IMR-90 (cell line): ENCODE data around the gene IDI2. TPM values are rescaled to one million over a fixed set of nuclear protein-coding genes. Genes with fewer than 3 reads are reported as not detected.

Source experiments
- ATAC-seq: fragments of 200-7000 bp; cut with Tn5 transposase; 2 replicates; pipeline ENCODE4 v1.9.1; 2020; ENCODE audit warnings: low read depth, mild to moderate bottlenecking, moderate library complexity
- BruUV-seq: library from RNA; stranded (reverse); fragments of 400-500 nt; replicated peaks from 2 replicates; lab custom pipeline; 2021; lab: Mats Ljungman, UMichigan
- CTCF ChIA-PET: fragments of 300-600 bp; formaldehyde crosslinking; extraction: SDS; loops from one replicate; lab custom pipeline; 2021; ENCODE audit warnings: antibody characterized with exemption; lab: Yijun Ruan, JAX
- POLR2A ChIA-PET: fragments of 300-600 bp; sonication (Branson Sonifier 250); formaldehyde crosslinking; loops from one replicate; lab custom pipeline; 2022; ENCODE audit warnings: antibody characterized with exemption; ENCODE audit not compliant: unreplicated experiment; lab: Charles Lee
- DNase-seq: peaks from one replicate; pipeline ENCODE4 v3.0.0; 2013
- H2AFZ ChIP-seq: replicated peaks from 2 replicates; pipeline ENCODE3; 2013; ENCODE audit warnings: low read length, mild to moderate bottlenecking; ENCODE audit not compliant: poor library complexity
- H2AK5ac ChIP-seq: 2 replicates; pipeline ENCODE4 v1.6.1; 2013; ENCODE audit warnings: low read depth, low read length, inconsistent platforms
- H2AK9ac ChIP-seq: replicated peaks from 2 replicates; pipeline ENCODE3; 2013; ENCODE audit warnings: mild to moderate bottlenecking, low read depth, low read length, moderate library complexity; ENCODE audit not compliant: poor library complexity
- H2BK120ac ChIP-seq: 2 replicates; pipeline ENCODE4 v1.6.1; 2013; ENCODE audit warnings: low read depth, low read length, inconsistent platforms
- H2BK15ac ChIP-seq: 3 replicates; pipeline ENCODE4 v1.6.1; 2013; ENCODE audit warnings: low read depth, low read length, inconsistent platforms
- H2BK20ac ChIP-seq: 2 replicates; pipeline ENCODE4 v1.6.1; 2013; ENCODE audit warnings: low read depth, mild to moderate bottlenecking, inconsistent platforms, low read length, moderate library complexity
- H2BK5ac ChIP-seq: 2 replicates; pipeline ENCODE4 v1.6.1; 2013; ENCODE audit warnings: mild to moderate bottlenecking, low read depth, low read length, inconsistent platforms; ENCODE audit not compliant: poor library complexity, severe bottlenecking
- H3K14ac ChIP-seq: replicated peaks from 2 replicates; pipeline ENCODE4 v1.6.1; 2013; ENCODE audit warnings: low read depth, low read length, inconsistent platforms
- H3K18ac ChIP-seq: 2 replicates; pipeline ENCODE4 v1.6.1; 2013; ENCODE audit warnings: low read depth, low read length, control low read depth
- H3K23ac ChIP-seq: 2 replicates; pipeline ENCODE4 v1.6.1; 2013; ENCODE audit warnings: low read depth, low read length, inconsistent platforms
- H3K27ac ChIP-seq: 2 replicates; pipeline ENCODE4 v1.5.1; 2013; ENCODE audit warnings: mild to moderate bottlenecking, control low read depth, low read length; ENCODE audit not compliant: insufficient read depth
- H3K27me3 ChIP-seq: 2 replicates; pipeline ENCODE4 v1.6.1; 2013; ENCODE audit warnings: low read length; ENCODE audit not compliant: control insufficient read depth, insufficient read depth
- H3K36me3 ChIP-seq: 2 replicates; pipeline ENCODE4 v1.6.1; 2013; ENCODE audit warnings: low read length, mixed read lengths; ENCODE audit not compliant: control insufficient read depth, insufficient read depth
- H3K4ac ChIP-seq: 2 replicates; pipeline ENCODE4 v1.6.1; 2013; ENCODE audit warnings: low read depth, low read length, inconsistent platforms
- H3K4me1 ChIP-seq: 2 replicates; pipeline ENCODE4 v1.6.1; 2013; ENCODE audit warnings: low read length, mixed read lengths; ENCODE audit not compliant: control insufficient read depth, insufficient read depth
- H3K4me2 ChIP-seq: 2 replicates; pipeline ENCODE4 v1.6.1; 2013; ENCODE audit warnings: low read depth, mild to moderate bottlenecking, control low read depth, low read length, moderate library complexity
- H3K4me3 ChIP-seq: 2 replicates; pipeline ENCODE4 v1.5.1; 2013; ENCODE audit warnings: low read depth, mild to moderate bottlenecking, control low read depth, low read length, moderate library complexity; ENCODE audit not compliant: insufficient read depth
- H3K56ac ChIP-seq: 2 replicates; pipeline ENCODE4 v1.6.1; 2013; ENCODE audit warnings: low read length, inconsistent platforms; ENCODE audit not compliant: insufficient read depth; ENCODE audit errors: extremely low read depth
- H3K79me1 ChIP-seq, 2 experiments: 2 replicates each; pipeline ENCODE4 v1.6.1; 2013; ENCODE audit warnings: low read length in 2 of 2, inconsistent platforms in 1 of 2, low read depth in 1 of 2
- H3K9ac ChIP-seq: 2 replicates; pipeline ENCODE4 v1.6.1; 2013; ENCODE audit warnings: low read depth, low read length, control low read depth
- H3K9me1 ChIP-seq: 2 replicates; pipeline ENCODE4 v1.6.1; 2013; ENCODE audit warnings: low read length, inconsistent platforms; ENCODE audit not compliant: insufficient read depth
- H3K9me3 ChIP-seq: 2 replicates; pipeline ENCODE4 v1.6.1; 2013; ENCODE audit warnings: low read length; ENCODE audit not compliant: control insufficient read depth, insufficient read depth
- H4K20me1 ChIP-seq: 2 replicates; pipeline ENCODE4 v1.6.1; 2013; ENCODE audit warnings: low read length, inconsistent platforms; ENCODE audit not compliant: insufficient read depth
- H4K5ac ChIP-seq: 2 replicates; pipeline ENCODE4 v1.6.1; 2013; ENCODE audit warnings: mild to moderate bottlenecking, low read depth, low read length, control low read depth
- H4K8ac ChIP-seq, 2 experiments: 2 replicates each; pipeline ENCODE4 v1.6.1; 2013; ENCODE audit warnings: low read depth in 2 of 2, low read length in 2 of 2, control low read depth in 1 of 2, inconsistent platforms in 1 of 2
- H4K91ac ChIP-seq: 2 replicates; pipeline ENCODE4 v1.6.1; 2013; ENCODE audit warnings: low read depth, low read length, inconsistent platforms; ENCODE audit not compliant: insufficient read depth
- BHLHE40 ChIP-seq: fragments of 150-350 bp; IDR thresholded peaks from 2 replicates; pipeline ENCODE4 v1.6.1; 2016; ENCODE audit warnings: mild to moderate bottlenecking, low read depth, low read length
- CEBPB ChIP-seq: IDR thresholded peaks from 2 replicates; pipeline ENCODE4 v1.6.1; 2012; ENCODE audit warnings: low read depth, low read length, improper control_type of control experiment
- FOS ChIP-seq: fragments of 150-350 bp; IDR thresholded peaks from 2 replicates; pipeline ENCODE4 v1.6.1; 2016; ENCODE audit warnings: low read depth, low read length
- MAZ ChIP-seq: IDR thresholded peaks from 2 replicates; pipeline ENCODE4 v1.6.1; 2012; ENCODE audit warnings: low read depth, mild to moderate bottlenecking, low read length, improper control_type of control experiment, moderate library complexity, borderline replicate concordance
- WGBS, 2 experiments: methylation state at CpG; one replicate each; pipeline versions ENCODE4 v1.1.5 to v1.1.7; 2013; ENCODE audit warnings: missing lambda C conversion rate in 2 of 2; ENCODE audit not compliant: insufficient read length in 1 of 2; ENCODE audit errors: extremely low coverage in 2 of 2; 5-methylcytosine and 5-hydroxymethylcytosine counted together
- dilution Hi-C: fragments of 300-500 bp; cut with HindIII; formaldehyde crosslinking; loops from one replicate; pipeline ENCODE4 v1.14.3; 2018; ENCODE audit warnings: low sequenced_read_pairs; ENCODE audit not compliant: unreplicated experiment
- in situ Hi-C: fragments of 300-500 bp; cut with MboI; formaldehyde crosslinking; loops from 3 replicates; pipeline ENCODE4 v1.14.3; 2019; ENCODE audit warnings: low sequenced_read_pairs, inconsistent platforms, mixed read lengths
- intact Hi-C: fragments of 100-400 bp; cut with micrococcal nuclease; formaldehyde crosslinking; loops from 2 replicates; pipeline ENCODE4 v1.10.0; 2022
- polyA plus RNA-seq, 3 experiments: library from polyadenylated mRNA; depleted of rRNA; stranded (reverse); fragments of >200 nt; gene quantifications; 2 replicates each; pipeline ENCODE4 v1.2.3, GENCODE V29; 2012; ENCODE audit warnings: low replicate concordance in 1 of 3
- total RNA-seq: library from RNA; depleted of rRNA; stranded (reverse); fragments of >200 nt; gene quantifications from 2 replicates; pipeline ENCODE4 v1.2.3, GENCODE V29; 2012
- TF ChIP-seq, protein P1 (sequence below): fragments of 150-350 bp; IDR thresholded peaks from 2 replicates; pipeline ENCODE4 v1.6.1; 2017; ENCODE audit warnings: mild to moderate bottlenecking, antibody characterized with exemption, low read length, low read depth

The IDI2 gene
- total and polyA plus RNA-seq, 2 of the 4 experiments (the other 2 are of a cell fraction): not detected

- Histone ChIP-seq H2BK20ac (no peak overlapping the region), H2BK5ac (no peak overlapping the region), H2AK5ac (no peak overlapping the region), H4K91ac (no peak overlapping the region), H3K9ac (no peak overlapping the region), H3K79me1 (no peaks in the 10 kb centered on the region; a peak in 1 of 4 replicates), H2AFZ (no peak overlapping the region), H3K9me3 (no peaks in the 10 kb centered on the region), H3K4me1 (peaks cover 9% of the 10 kb centered on the region), H3K27ac (no peak overlapping the region), H3K36me3 (no peaks in the 10 kb centered on the region), H2BK15ac (no peak overlapping the region), H2BK120ac (no peak overlapping the region), H4K20me1 (no peaks in the 10 kb centered on the region), H3K14ac (no peak overlapping the region), H3K56ac (no peak overlapping the region), H4K8ac (no peak overlapping the region), H2AK9ac (no peak overlapping the region), H3K27me3 (peaks cover 2% of the 10 kb centered on the region; the same call in 1 of the 2 replicates), H3K4me3 (no peak overlapping the region), H3K9me1 (no peaks in the 10 kb centered on the region), H4K5ac (no peak overlapping the region), H3K23ac (no peak overlapping the region), H3K4ac (no peak overlapping the region), H3K4me2 (0 out of 2 replicates have a peak overlapping the region, but pooled peaks have one; percentile 10), H3K18ac (no peak overlapping the region)
- TF ChIP-seq CEBPB (peak; percentile 80), MAZ (no peak), BHLHE40 (no peak), FOS (no peak)
- TF ChIP-seq, protein P1, sequence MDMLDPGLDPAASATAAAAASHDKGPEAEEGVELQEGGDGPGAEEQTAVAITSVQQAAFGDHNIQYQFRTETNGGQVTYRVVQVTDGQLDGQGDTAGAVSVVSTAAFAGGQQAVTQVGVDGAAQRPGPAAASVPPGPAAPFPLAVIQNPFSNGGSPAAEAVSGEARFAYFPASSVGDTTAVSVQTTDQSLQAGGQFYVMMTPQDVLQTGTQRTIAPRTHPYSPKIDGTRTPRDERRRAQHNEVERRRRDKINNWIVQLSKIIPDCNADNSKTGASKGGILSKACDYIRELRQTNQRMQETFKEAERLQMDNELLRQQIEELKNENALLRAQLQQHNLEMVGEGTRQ: no peak
- ChIA-PET POLR2A (no interaction called here), CTCF (no interaction called here)
- intact Hi-C loops (no loop called here), dilution Hi-C loops (no loop called here), in situ Hi-C loops (no loop called here)
- no CpG with 5 or more reads among the region's 4 CpGs for WGBS, 2 experiments
- ATAC-seq (no peak), DNase-seq (peak; percentile 46)
- no TSS peak for BruUV-seq
Measured at GRCh38 chr10:971150-971542, 54.5 kb downstream of the IDI2 start.
